H1 (cell line): ENCODE results near the gene MYDGF. TPM values are rescaled to one million over a fixed set of nuclear protein-coding genes. Genes with fewer than 3 reads are reported as not detected.

ENCODE experiments used
- CTCF ChIA-PET: fragments of 300-600 bp; sonication (Branson Sonifier 250); formaldehyde crosslinking; loops from one replicate; lab custom pipeline; 2021; ENCODE audit not compliant: partially characterized antibody; lab: Charles Lee
- POLR2A ChIA-PET: fragments of 300-600 bp; sonication (Branson Sonifier 250); formaldehyde crosslinking; loops from one replicate; lab custom pipeline; 2021; ENCODE audit warnings: inconsistent platforms; ENCODE audit not compliant: partially characterized antibody; lab: Charles Lee
- DNase-seq, 2 experiments: peaks; one replicate each; pipeline versions ENCODE4 v3.0.0 to v3.0.0-alpha.2; 2010 to 2022; ENCODE audit warnings: low spot score in 2 of 2, low read depth in 1 of 2, mixed read lengths in 1 of 2
- FAIRE-seq: peaks from 2 replicates; lab custom pipeline; 2011; peaks lifted over from hg19 to GRCh38; lab: Jason Lieb, UNC
- H2AFZ ChIP-seq: 2 replicates; pipeline ENCODE4 v1.8.1; 2012; ENCODE audit warnings: low read length, inconsistent platforms
- H2AK5ac ChIP-seq: 2 replicates; pipeline ENCODE4 v1.6.1; 2013; ENCODE audit warnings: low read depth, low read length
- H2BK120ac ChIP-seq: replicated peaks from 2 replicates; pipeline ENCODE3; 2013; ENCODE audit warnings: low read depth, low read length, inconsistent platforms
- H2BK12ac ChIP-seq: 2 replicates; pipeline ENCODE4 v1.6.1; 2013; ENCODE audit warnings: low read depth, low read length
- H2BK15ac ChIP-seq: 2 replicates; pipeline ENCODE4 v1.6.1; 2013; ENCODE audit warnings: low read length
- H2BK20ac ChIP-seq: 2 replicates; pipeline ENCODE4 v1.6.1; 2013; ENCODE audit warnings: low read length
- H2BK5ac ChIP-seq: 2 replicates; pipeline ENCODE4 v1.6.1; 2013; ENCODE audit warnings: low read depth, low read length
- H3K14ac ChIP-seq: 2 replicates; pipeline ENCODE4 v1.6.1; 2013; ENCODE audit warnings: inconsistent platforms; ENCODE audit not compliant: insufficient read length
- H3K18ac ChIP-seq: 2 replicates; pipeline ENCODE4 v1.6.1; 2013; ENCODE audit warnings: low read length; ENCODE audit errors: extremely low read depth
- H3K23ac ChIP-seq: 2 replicates; pipeline ENCODE4 v1.6.1; 2013; ENCODE audit warnings: inconsistent platforms; ENCODE audit not compliant: insufficient read length
- H3K23me2 ChIP-seq: 2 replicates; pipeline ENCODE4 v1.6.1; 2013; ENCODE audit warnings: low read depth, low read length
- H3K27ac ChIP-seq: 2 replicates; pipeline ENCODE4 v1.6.1; 2011; ENCODE audit warnings: low read depth, low read length, inconsistent platforms
- H3K27me3 ChIP-seq, 4 experiments: replicated peaks in 1 of 4; 1 replicate in 1 of 4; 2 replicates in 3 of 4; pipeline versions ENCODE4 v1.6.1 to v1.8.1; 2011 to 2013; ENCODE audit warnings: low read length in 3 of 4, mild to moderate bottlenecking in 3 of 4, inconsistent platforms in 2 of 4, mixed read lengths in 2 of 4, moderate library complexity in 1 of 4; ENCODE audit not compliant: control insufficient read depth in 3 of 4, insufficient read depth in 3 of 4; ENCODE audit errors: extremely low read depth in 1 of 4
- H3K36me3 ChIP-seq, 4 experiments: 2 replicates each; pipeline versions ENCODE4 v1.6.1 to v1.8.1; 2011 to 2013; ENCODE audit warnings: mild to moderate bottlenecking in 4 of 4, low read length in 3 of 4, moderate library complexity in 2 of 4, control low read depth in 1 of 4, inconsistent platforms in 1 of 4; ENCODE audit not compliant: insufficient read depth in 4 of 4, control insufficient read depth in 2 of 4
- H3K4ac ChIP-seq: replicated peaks from 2 replicates; pipeline ENCODE3; 2013; ENCODE audit warnings: low read length, low read depth, mixed read lengths, inconsistent platforms; ENCODE audit not compliant: insufficient read length
- H3K4me1 ChIP-seq, 4 experiments: replicated peaks in 1 of 4; 1 replicate in 1 of 4; 2 replicates in 3 of 4; pipeline versions ENCODE4 v1.6.1 to v1.8.1; 2011 to 2013; ENCODE audit warnings: low read length in 3 of 4, inconsistent platforms in 2 of 4, mixed read lengths in 1 of 4; ENCODE audit not compliant: insufficient read depth in 4 of 4, control insufficient read depth in 3 of 4
- H3K4me2 ChIP-seq, 2 experiments: 2 replicates each; pipeline versions ENCODE4 v1.6.1 to v1.8.1; 2011 to 2013; ENCODE audit warnings: low read depth in 2 of 2, low read length in 2 of 2, control low read depth in 1 of 2, inconsistent platforms in 1 of 2, mild to moderate bottlenecking in 1 of 2; ENCODE audit not compliant: insufficient read depth in 1 of 2
- H3K4me3 ChIP-seq, 4 experiments: fragments of 200-600, 300-600 bp in 1 of 4; sonication (generic), shearing (Covaris generic), sonication (Bioruptor Twin) in 1 of 4; 2 replicates each; pipeline versions ENCODE4 v1.5.1 to v1.8.1; 2011 to 2016; ENCODE audit warnings: low read length in 4 of 4, low read depth in 3 of 4, control low read depth in 2 of 4, inconsistent platforms in 2 of 4, mild to moderate bottlenecking in 2 of 4, mixed read lengths in 1 of 4, moderate library complexity in 1 of 4; ENCODE audit not compliant: insufficient read depth in 2 of 4; ENCODE audit errors: extremely low read depth in 1 of 4
- H3K56ac ChIP-seq: replicated peaks from 2 replicates; pipeline ENCODE3; 2013; ENCODE audit warnings: low read depth, mild to moderate bottlenecking, mixed read lengths, low read length, inconsistent platforms; ENCODE audit not compliant: insufficient read length
- H3K79me1 ChIP-seq: 2 replicates; pipeline ENCODE4 v1.6.1; 2013; ENCODE audit warnings: low read depth, low read length, control low read depth
- H3K79me2 ChIP-seq, 2 experiments: 2 replicates each; pipeline versions ENCODE4 v1.6.1 to v1.8.1; 2012 to 2013; ENCODE audit warnings: low read length in 2 of 2, mild to moderate bottlenecking in 2 of 2, inconsistent platforms in 1 of 2; ENCODE audit not compliant: insufficient read depth in 2 of 2, control insufficient read depth in 1 of 2
- H3K9ac ChIP-seq, 4 experiments: replicated peaks in 1 of 4; 1 replicate in 1 of 4; 2 replicates in 3 of 4; pipeline versions ENCODE4 v1.6.1 to v1.8.1; 2011 to 2013; ENCODE audit warnings: low read depth in 3 of 4, low read length in 3 of 4, control low read depth in 2 of 4, mild to moderate bottlenecking in 2 of 4, moderate library complexity in 2 of 4, inconsistent platforms in 1 of 4; ENCODE audit errors: extremely low read depth in 1 of 4
- H3K9me3 ChIP-seq, 2 experiments: 2 replicates each; pipeline versions ENCODE4 v1.6.1 to v1.8.1; 2012 to 2013; ENCODE audit warnings: mild to moderate bottlenecking in 2 of 2, moderate library complexity in 2 of 2, control low read depth in 1 of 2, inconsistent platforms in 1 of 2, low read depth in 1 of 2, low read length in 1 of 2, mixed read lengths in 1 of 2; ENCODE audit not compliant: insufficient read depth in 2 of 2
- H4K20me1 ChIP-seq, 2 experiments: replicated peaks in 1 of 2; 2 replicates each; pipeline versions ENCODE3 to v1.8.1; 2011 to 2013; ENCODE audit warnings: inconsistent platforms in 2 of 2, low read length in 2 of 2, mild to moderate bottlenecking in 1 of 2; ENCODE audit not compliant: insufficient read depth in 2 of 2, control insufficient read depth in 1 of 2
- H4K5ac ChIP-seq: 2 replicates; pipeline ENCODE4 v1.6.1; 2013; ENCODE audit warnings: low read length, low read depth, mixed read lengths, inconsistent platforms; ENCODE audit not compliant: insufficient read length
- H4K8ac ChIP-seq: 2 replicates; pipeline ENCODE4 v1.8.0; 2013; ENCODE audit warnings: mild to moderate bottlenecking, moderate library complexity, low read length, inconsistent platforms; ENCODE audit not compliant: insufficient read depth; ENCODE audit errors: extremely low read depth
- H4K91ac ChIP-seq: replicated peaks from 2 replicates; pipeline ENCODE3; 2013; ENCODE audit warnings: low read length, mixed read lengths, inconsistent platforms; ENCODE audit not compliant: insufficient read length
- BACH1 ChIP-seq: IDR thresholded peaks from 2 replicates; pipeline ENCODE4 v1.6.1; 2012; ENCODE audit warnings: low read length, improper control_type of control experiment
- EGR1 ChIP-seq: IDR thresholded peaks from 2 replicates; pipeline ENCODE4 v1.6.1; 2011; ENCODE audit warnings: low read depth, low read length, borderline replicate concordance
- EP300 ChIP-seq, 2 experiments: IDR thresholded peaks; 1 replicate in 1 of 2; 2 replicates in 1 of 2; pipeline ENCODE4 v1.6.1; 2011 to 2012; ENCODE audit warnings: low read depth in 2 of 2, low read length in 2 of 2, mild to moderate bottlenecking in 2 of 2, borderline replicate concordance in 1 of 2, inconsistent platforms in 1 of 2, moderate library complexity in 1 of 2
- GABPA ChIP-seq: IDR thresholded peaks from 2 replicates; pipeline ENCODE4 v1.6.1; 2011; ENCODE audit warnings: mild to moderate bottlenecking, low read length, moderate library complexity, borderline replicate concordance; ENCODE audit not compliant: insufficient read depth
- KDM1A ChIP-seq: fragments of 200-600, 300-600 bp; sonication (generic); IDR thresholded peaks from 2 replicates; pipeline ENCODE4 v1.7.1; 2016; ENCODE audit warnings: mild to moderate bottlenecking, low read length, borderline replicate concordance
- KDM5A ChIP-seq: fragments of 200-600 bp; IDR thresholded peaks from 2 replicates; pipeline ENCODE4 v1.7.1; 2012; ENCODE audit warnings: mild to moderate bottlenecking, low read length, inconsistent platforms, mixed read lengths
- POU5F1 ChIP-seq: IDR thresholded peaks from 2 replicates; pipeline ENCODE4 v1.6.1; 2011; ENCODE audit warnings: low read depth, mild to moderate bottlenecking, low read length, moderate library complexity
- SP4 ChIP-seq: IDR thresholded peaks from 2 replicates; pipeline ENCODE4 v1.6.1; 2012; ENCODE audit warnings: low read length, inconsistent platforms
- SUZ12 ChIP-seq: fragments of 200-600 bp; sonication (generic); IDR thresholded peaks from 2 replicates; pipeline ENCODE4 v1.6.1; 2012; ENCODE audit warnings: mild to moderate bottlenecking, inconsistent platforms, low read length, moderate library complexity, mixed read lengths
- YY1 ChIP-seq: IDR thresholded peaks from 2 replicates; pipeline ENCODE4 v1.6.1; 2011; ENCODE audit warnings: low read depth, mild to moderate bottlenecking, low read length
- WGBS, 2 experiments: shearing (Covaris generic) in 1 of 2; methylation state at CpG; one replicate each; pipeline versions ENCODE4 v1.1.6 to v1.1.7; 2013 to 2015; ENCODE audit warnings: low lambda C conversion rate in 2 of 2, mixed read lengths in 2 of 2, inconsistent platforms in 1 of 2, low coverage in 1 of 2, missing lambda C conversion rate in 1 of 2; ENCODE audit not compliant: insufficient replicate concordance in 2 of 2, insufficient coverage in 1 of 2, insufficient read length in 1 of 2; ENCODE audit errors: extremely low coverage in 1 of 2, missing lambda C conversion rate in 1 of 2; 5-methylcytosine and 5-hydroxymethylcytosine counted together
- polyA plus RNA-seq, 7 experiments: library from polyadenylated mRNA; depleted of rRNA in 3 of 7; stranded (reverse) in 5 of 7; unstranded in 2 of 7; fragments of >200 nt in 5 of 7; fragments of 200-250 nt in 2 of 7; gene quantifications; 1 replicate in 5 of 7; 2 replicates in 1 of 7; 4 replicates in 1 of 7; pipeline versions ENCODE4 v1.2.1 to v1.2.3, GENCODE V29; 2011 to 2013; ENCODE audit warnings: missing spikeins in 2 of 7, mixed read lengths in 2 of 7
- total RNA-seq: library from RNA; stranded (reverse); fragmentation: NEBNext Ultra II Directional; extraction: Animal tissue kit (Norgen Biotek cat#: 25700); gene quantifications from 2 replicates; pipeline ENCODE4 v1.2.1, GENCODE V29; 2021
- TF ChIP-seq, protein P1 (sequence below): IDR thresholded peaks from 2 replicates; pipeline ENCODE4 v1.6.1; 2012; ENCODE audit warnings: low read length, inconsistent platforms
- TF ChIP-seq, protein P2 (sequence below): IDR thresholded peaks from 2 replicates; pipeline ENCODE4 v1.6.1; 2011; ENCODE audit warnings: low read length, improper control_type of control experiment

MYDGF gene
- total and polyA plus RNA-seq, 2 of the 8 experiments (the other 6 are each of a cell fraction or from before 2014, with no cell fraction given), result 40.6 to 51.1 TPM

DNA sequence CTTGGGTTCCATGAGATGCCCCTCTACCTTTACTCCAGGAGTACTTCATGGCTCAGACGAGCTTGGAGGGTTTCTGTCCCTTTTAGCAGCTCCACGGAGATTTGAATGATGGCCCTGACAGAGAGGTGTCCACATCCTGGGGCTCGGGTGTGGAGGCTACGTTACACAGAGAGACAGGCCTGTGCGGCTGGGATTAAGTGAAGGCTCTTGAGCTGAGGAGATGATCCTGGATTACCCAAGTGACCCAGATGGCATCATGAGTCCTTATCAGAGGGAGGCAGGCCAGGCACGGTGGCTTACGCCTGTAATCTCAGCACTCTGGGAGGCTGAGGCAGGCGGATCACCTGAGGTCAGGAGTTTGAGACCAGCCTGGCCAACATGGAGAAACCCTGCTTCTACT lies 41.1 kb upstream of the MYDGF start:
- Histone ChIP-seq H4K20me1 (peaks cover 8 to 11% of the 10 kb centered on the region in 2 experiments), H2BK15ac (no peak overlapping the region), H3K36me3 (peaks cover 6 to 35% (median 29%) of the 10 kb centered on the region in 4 experiments; a peak in 7 of 8 replicates), H3K4me1 (no peaks in the 10 kb centered on the region), H4K5ac (no peak overlapping the region), H4K91ac (no peak overlapping the region), H3K79me1 (no peaks in the 10 kb centered on the region), H3K23me2 (no peaks in the 10 kb centered on the region), H3K27ac (no peak overlapping the region), H3K27me3 (no peaks in the 10 kb centered on the region), H3K9ac (no peak overlapping the region), H4K8ac (no peak overlapping the region), H3K4me2 (no peak overlapping the region), H3K56ac (no peak overlapping the region), H2AFZ (no peak overlapping the region), H3K79me2 (no peaks in the 10 kb centered on the region), H3K4me3 (no peak overlapping the region), H2BK5ac (no peak overlapping the region), H2BK20ac (no peak overlapping the region), H3K14ac (no peak overlapping the region), H3K4ac (no peak overlapping the region), H3K9me3 (no peaks in the 10 kb centered on the region), H3K18ac (no peak overlapping the region), H2AK5ac (no peak overlapping the region), H2BK120ac (no peak overlapping the region), H3K23ac (no peak overlapping the region), H2BK12ac (no peak overlapping the region)
- no peak for DNase-seq
- CTCF ChIA-PET, result interaction anchor here (0.7 to 1.4 kb wide), 4 partner anchors 10 to 154 kb away, joined by 3 read pairs; no protein-coding TSS in a partner anchor
- WGBS, 2 experiments, result 87% methylated on average over 8 of the region's 8 CpGs; no CpG with 5 or more reads in 1 of the 2 experiments
- POLR2A ChIA-PET, result interaction anchor here (0.9 kb wide), 1 partner anchor 9 kb away, joined by 3 read pairs; no protein-coding TSS in a partner anchor
- FAIRE-seq, result no peak
- no peak for TF ChIP-seq KDM5A
- TF ChIP-seq, protein P1, sequence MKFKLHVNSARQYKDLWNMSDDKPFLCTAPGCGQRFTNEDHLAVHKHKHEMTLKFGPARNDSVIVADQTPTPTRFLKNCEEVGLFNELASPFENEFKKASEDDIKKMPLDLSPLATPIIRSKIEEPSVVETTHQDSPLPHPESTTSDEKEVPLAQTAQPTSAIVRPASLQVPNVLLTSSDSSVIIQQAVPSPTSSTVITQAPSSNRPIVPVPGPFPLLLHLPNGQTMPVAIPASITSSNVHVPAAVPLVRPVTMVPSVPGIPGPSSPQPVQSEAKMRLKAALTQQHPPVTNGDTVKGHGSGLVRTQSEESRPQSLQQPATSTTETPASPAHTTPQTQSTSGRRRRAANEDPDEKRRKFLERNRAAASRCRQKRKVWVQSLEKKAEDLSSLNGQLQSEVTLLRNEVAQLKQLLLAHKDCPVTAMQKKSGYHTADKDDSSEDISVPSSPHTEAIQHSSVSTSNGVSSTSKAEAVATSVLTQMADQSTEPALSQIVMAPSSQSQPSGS, result no peak
- no peak for TF ChIP-seq EP300 (IDR thresholded peaks at IDR 0.05; ENCODE audit: borderline replicate concordance in 1 of 2, low read depth in 2 of 2, low read length in 2 of 2)
- TF ChIP-seq SUZ12, result no peak
- no peak for TF ChIP-seq EGR1
- TF ChIP-seq, protein P2, sequence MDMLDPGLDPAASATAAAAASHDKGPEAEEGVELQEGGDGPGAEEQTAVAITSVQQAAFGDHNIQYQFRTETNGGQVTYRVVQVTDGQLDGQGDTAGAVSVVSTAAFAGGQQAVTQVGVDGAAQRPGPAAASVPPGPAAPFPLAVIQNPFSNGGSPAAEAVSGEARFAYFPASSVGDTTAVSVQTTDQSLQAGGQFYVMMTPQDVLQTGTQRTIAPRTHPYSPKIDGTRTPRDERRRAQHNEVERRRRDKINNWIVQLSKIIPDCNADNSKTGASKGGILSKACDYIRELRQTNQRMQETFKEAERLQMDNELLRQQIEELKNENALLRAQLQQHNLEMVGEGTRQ, result no peak
- TF ChIP-seq BACH1, result no peak
- TF ChIP-seq YY1, result no peak
- TF ChIP-seq KDM1A, result no peak
- no peak for TF ChIP-seq POU5F1
- no peak for TF ChIP-seq GABPA
- no peak for TF ChIP-seq SP4
